GM19397 (cell line): ENCODE data around the gene TRIM2.

Source experiments
- ATAC-seq: cut with Tn5 transposase; IDR thresholded peaks from one replicate; pipeline ENCODE4 v1.9.1; 2021; ENCODE audit warnings: mild to moderate bottlenecking, moderate library complexity; ENCODE audit not compliant: unreplicated experiment

Gene TRIM2

GRCh38 chr4:153221783-153222706, 17.8 kb downstream of the TRIM2 start:
- peak; percentile 26 for ATAC-seq

DNA sequence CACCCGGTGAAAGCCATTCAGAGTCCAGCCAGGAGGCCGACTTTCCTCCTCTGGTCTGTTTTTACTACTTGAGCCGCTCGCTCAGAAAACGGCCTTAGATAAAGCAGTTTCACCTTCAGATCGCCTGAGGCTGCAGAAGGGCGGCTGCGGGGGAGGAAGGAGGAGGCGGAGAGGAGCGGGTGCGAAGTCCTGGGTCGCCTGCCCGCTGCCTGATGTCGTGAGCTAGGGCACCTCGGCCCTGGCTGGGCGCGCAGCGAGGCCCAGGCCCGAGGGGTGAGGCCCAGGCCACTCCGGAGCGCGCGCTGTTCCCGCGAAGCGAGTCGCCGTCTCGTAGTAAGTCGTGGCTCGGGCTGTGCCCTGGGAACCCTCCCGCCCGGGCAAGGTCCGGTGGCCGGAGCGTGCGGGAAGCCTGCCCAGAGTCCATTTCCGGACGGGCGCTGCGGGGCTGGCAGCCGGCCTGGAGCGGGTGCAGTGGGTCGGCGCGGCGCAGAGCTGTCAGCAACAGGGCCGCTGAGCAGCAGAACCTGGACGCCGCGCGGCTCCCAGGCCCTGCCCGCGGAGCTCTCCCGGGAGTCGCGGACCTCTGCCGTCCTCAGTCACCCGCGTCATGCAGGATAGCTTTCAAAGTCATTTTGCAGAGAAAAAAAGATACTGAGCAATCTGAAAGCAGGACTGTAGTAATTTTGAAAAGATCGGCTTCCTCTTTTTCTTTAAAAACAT, 18.6 kb downstream of the TRIM2 start:
- ATAC-seq = peak; percentile 57

- peak; percentile 20 for ATAC-seq
Observed at GRCh38 chr4:153223427-153223801, 19.2 kb downstream of the TRIM2 start.

DNA sequence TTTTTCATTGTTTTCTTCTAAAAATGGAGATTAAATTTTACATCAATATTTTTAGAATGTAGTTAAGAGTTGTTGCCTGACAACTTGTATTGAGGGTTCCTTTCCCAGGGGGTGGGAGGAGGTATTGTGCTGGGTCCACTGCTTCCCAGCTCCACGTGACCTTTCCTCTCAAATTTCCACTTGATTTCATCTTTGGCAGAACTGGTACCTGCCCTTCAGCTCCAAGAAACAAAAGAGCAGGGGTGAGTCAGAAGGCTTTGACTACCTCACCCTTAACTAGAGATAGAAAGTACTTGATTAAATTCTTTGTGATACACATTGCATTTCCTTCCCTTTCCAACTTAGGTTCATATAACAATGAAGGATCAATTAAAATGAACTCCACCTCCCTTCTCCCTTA, 19.7 kb downstream of the TRIM2 start:
- ATAC-seq = no peak

DNA sequence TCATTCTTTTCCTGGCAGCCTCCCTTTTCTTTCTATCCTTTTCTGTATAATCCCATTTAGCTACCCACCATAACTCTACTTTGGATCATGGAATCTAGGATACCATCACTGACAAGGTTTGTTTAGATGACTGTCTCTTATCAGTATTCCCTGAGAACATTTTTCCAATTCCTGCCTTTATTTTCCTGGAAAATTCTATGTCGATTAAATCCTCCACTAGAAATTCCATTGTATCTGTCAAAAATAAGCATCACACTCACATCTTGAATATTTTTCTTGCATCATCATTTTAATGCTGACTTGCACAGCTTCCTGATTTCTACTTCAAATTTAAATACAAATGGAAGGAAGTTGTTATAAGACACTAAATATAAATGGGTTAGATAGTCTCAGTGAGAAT, 20.2 kb downstream of the TRIM2 start:
- ATAC-seq = no peak

GRCh38 chr4:153227469-153228075, 23.3 kb downstream of the TRIM2 start:
- no peak for ATAC-seq

GRCh38 chr4:153228512-153229140, 24.4 kb downstream of the TRIM2 start:
- no peak for ATAC-seq

DNA sequence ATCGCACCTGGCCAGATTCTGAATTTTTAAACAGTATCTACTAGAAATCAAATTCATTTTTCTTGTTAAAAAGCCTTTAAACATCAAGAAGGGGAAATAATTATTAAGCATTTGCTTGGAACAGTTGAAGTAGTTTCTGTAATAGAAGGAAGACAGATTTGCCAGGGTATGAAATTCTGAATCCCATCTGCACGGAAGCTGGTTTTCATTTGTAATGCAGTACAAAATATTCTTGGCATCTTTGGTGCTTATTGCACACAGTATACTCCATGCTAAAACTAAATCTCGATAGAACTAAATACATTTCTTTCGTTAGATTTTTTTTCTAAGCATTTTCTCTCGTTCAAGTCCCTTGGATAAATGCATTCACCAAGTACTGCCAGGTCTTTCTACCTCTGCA, 25.3 kb downstream of the TRIM2 start:
- no peak for ATAC-seq

DNA sequence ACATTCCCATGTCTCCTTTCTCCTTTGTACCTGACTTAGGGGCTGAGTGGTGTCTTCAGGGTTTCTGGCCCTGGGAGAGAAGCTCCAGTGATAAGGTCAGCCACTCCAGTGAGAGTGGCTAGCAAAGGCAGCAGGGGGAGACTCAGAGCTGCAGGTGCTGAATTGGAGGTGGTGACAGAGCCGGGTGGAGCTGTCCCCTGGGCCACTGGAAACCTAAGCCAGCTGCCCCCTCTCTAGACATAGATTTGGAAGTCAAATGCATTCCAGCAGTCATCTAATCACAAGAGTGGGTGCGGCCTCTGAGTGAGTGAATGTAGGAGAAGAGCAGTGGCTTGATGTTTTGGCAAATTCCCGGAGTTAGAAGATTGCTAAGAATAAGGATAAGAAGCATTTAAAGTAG, 28.5 kb downstream of the TRIM2 start:
- ATAC-seq = no peak

GRCh38 chr4:153233761-153234371, 29.6 kb downstream of the TRIM2 start:
- no peak for ATAC-seq

DNA sequence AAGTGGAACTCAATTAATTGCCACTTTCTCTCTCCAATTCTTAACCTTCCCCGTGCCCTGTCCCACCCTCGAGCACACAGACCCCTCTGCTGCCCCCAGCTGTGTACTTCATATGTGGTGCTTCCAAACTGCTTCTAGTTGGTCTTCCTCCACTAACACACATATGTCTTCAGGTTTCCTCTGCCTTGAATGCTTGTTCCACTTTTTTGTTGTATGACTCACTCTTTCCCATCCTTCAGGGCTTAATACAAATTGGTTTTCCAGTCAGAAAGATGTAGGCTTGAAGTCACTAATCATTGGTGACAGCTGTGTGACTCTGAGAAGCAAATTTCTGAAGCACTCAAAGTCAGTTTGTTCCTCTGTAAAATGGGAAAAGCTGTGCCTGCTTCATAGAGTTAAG, 30.6 kb downstream of the TRIM2 start:
- no peak for ATAC-seq

DNA sequence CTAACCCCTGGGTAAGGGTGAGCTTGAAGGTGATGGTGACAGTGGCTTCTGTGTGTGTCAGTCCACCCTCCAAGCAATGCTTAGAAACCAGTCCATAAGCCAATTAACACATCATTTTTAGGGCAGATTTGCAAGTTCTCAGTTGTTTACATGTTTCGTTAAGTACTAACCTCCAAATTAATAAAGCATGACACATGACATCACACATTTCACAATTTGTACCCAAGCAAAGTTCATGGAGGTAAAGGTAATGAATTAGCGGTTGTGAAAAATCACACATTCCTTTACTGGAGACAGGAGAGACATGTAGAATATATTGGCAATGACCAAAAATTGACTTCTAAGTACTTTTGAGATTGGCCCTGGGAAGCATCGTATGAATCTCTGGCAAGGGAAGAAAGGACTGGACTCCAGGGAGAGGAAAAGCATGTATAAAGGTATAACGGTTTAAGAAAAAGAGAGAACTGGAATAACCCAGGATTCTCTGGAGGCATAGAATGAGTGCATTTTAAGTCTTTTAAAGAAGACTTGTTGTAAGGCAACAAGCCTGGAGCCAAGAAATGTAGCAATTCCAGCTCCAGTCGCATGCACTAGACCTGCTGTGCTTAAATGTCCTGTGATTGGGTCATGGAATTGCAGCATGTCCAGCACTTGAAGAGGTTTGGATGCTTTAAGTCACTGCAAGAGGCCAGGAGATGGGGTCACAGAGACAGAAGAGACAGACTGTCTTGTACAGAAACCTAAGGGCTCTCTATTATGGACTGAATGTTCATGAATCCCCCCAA, 34.1 kb downstream of the TRIM2 start:
- no peak for ATAC-seq

GRCh38 chr4:153239409-153239808, 35.2 kb downstream of the TRIM2 start:
- ATAC-seq = no peak

DNA sequence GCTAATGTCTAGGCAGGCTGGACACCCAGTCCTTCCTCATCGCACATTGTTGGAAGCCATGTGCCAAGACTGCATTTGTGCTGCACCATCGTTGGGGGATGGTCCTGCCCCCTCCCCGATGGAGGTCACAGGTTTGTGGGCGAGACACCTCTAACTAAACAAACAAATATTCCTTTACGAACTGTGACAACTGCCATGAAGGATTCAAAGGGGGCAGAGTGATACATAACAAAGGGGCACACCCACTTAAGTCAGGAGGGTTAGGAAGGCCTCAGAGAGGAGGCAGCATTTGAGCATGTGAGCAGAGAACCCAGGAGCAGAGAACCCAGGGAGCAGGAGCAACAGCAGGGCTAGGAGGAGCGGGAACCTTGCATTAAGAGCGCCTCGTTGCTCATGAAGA, 37.1 kb downstream of the TRIM2 start:
- ATAC-seq = no peak

GRCh38 chr4:153241970-153242838, 38.0 kb downstream of the TRIM2 start:
- peak; percentile 62 for ATAC-seq

DNA sequence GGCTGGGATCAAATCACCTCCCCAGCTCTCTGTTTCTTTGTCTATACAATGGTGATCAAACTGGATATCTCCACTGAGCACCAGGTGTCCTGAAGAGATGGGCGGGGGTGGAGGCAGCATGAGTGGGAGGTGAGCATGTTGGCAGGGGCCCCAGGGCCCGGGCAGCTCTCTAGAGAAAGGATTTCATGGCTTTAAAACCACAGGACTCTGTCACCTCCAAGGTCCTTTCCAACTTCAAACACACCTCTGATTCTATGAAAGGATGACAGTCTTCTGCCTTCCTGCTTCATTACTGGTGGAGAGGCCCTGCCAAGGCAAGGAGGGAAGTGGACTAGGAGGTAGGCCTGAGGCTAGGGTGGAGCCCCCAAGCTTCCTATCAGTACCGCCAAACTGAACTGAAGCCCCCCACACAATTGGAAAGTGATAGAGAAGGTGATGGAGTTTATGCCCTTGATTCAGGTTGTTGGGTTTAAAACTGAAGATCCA, 38.6 kb downstream of the TRIM2 start:
- ATAC-seq = no peak

DNA sequence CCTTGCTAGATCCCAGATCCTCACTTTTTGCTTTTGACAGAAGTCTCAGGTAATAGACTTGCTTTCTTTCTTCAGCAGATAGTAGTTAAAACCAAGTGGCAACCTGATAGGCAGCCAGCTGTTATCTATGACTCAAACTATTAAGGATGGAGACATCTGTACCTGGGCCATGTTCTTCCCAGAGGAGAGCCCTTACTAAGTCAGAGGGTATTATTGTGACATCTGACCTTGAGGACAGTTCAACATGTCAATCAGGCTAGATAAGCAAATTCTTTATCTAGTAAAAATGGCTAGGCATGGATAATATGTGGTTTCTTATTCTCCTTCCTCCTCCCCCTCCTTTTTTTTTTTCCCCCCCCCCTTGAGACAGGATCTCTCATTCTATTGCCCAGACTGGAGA, 39.2 kb downstream of the TRIM2 start:
- no peak for ATAC-seq

- ATAC-seq = no peak
Observed at GRCh38 chr4:153244969-153245368, 40.7 kb downstream of the TRIM2 start.

GRCh38 chr4:153245775-153246174, 41.5 kb downstream of the TRIM2 start:
- no peak for ATAC-seq
